GM21619 (cell line): ENCODE results near the gene NTNG1.
A peak's percentile ranks its signal among the peaks of the same experiment; 100 is the strongest.

Experiments
- ATAC-seq: cut with Tn5 transposase; IDR thresholded peaks from one replicate; pipeline ENCODE4 v1.9.1; 2021; ENCODE audit not compliant: unreplicated experiment

Gene NTNG1

GRCh38 chr1:107449326-107449725, 308.5 kb downstream of the NTNG1 start:
- ATAC-seq = no peak

GRCh38 chr1:107450899-107451664, 310.2 kb downstream of the NTNG1 start:
- peak; percentile 71 for ATAC-seq

- ATAC-seq = peak; percentile 50
Observed at GRCh38 chr1:107451715-107452114, 310.9 kb downstream of the NTNG1 start.

- ATAC-seq = no peak
Observed at GRCh38 chr1:107454791-107455190, 314.0 kb downstream of the NTNG1 start.

GRCh38 chr1:107457989-107458388, 317.1 kb downstream of the NTNG1 start:
- no peak for ATAC-seq

GRCh38 chr1:107459204-107459904, 318.5 kb downstream of the NTNG1 start:
- ATAC-seq = peak; percentile 60

- ATAC-seq = peak; percentile 67
Observed at GRCh38 chr1:107460035-107460434, 319.2 kb downstream of the NTNG1 start.

- no peak for ATAC-seq
Observed at GRCh38 chr1:107464827-107465226, 324.0 kb downstream of the NTNG1 start.

GRCh38 chr1:107467286-107467685, 326.4 kb downstream of the NTNG1 start:
- ATAC-seq = no peak

- no peak for ATAC-seq
Observed at GRCh38 chr1:107467811-107468210, 327.0 kb downstream of the NTNG1 start.

- no peak for ATAC-seq
Observed at GRCh38 chr1:107473065-107473464, 332.2 kb downstream of the NTNG1 start.

- ATAC-seq = peak; percentile 74
Observed at GRCh38 chr1:107474877-107475612, 334.2 kb downstream of the NTNG1 start.

GRCh38 chr1:107477233-107477632, 336.4 kb downstream of the NTNG1 start:
- no peak for ATAC-seq

GRCh38 chr1:107479865-107480350, 339.1 kb downstream of the NTNG1 start:
- ATAC-seq = no peak

- peak; percentile 80 for ATAC-seq
Observed at GRCh38 chr1:107480548-107481415, 339.9 kb downstream of the NTNG1 start.

GRCh38 chr1:107481756-107482384, 341.0 kb downstream of the NTNG1 start:
- ATAC-seq = no peak

- no peak for ATAC-seq
Observed at GRCh38 chr1:107483949-107484348, 343.1 kb downstream of the NTNG1 start.

GRCh38 chr1:107486349-107486748, 345.5 kb downstream of the NTNG1 start:
- ATAC-seq = no peak

- ATAC-seq = no peak
Observed at GRCh38 chr1:107487506-107487905, 346.7 kb downstream of the NTNG1 start.

GRCh38 chr1:107491582-107491981, 350.7 kb downstream of the NTNG1 start:
- no peak for ATAC-seq
